Stimulated activated CD4-positive, alpha-beta T cell treated with anti-CD3 and anti-CD28 coated beads, TNF-alpha, amount 100 ng/mL, for 48 hours (primary cell): ENCODE data around the gene DUSP5.
"Not testable (repeated sequence)": the region's sequence is repeated elsewhere in the genome, so short reads cannot be mapped to it uniquely, and the experiment has no call there.

Experiments
- DNase-seq, 3 donors: peaks; one replicate each; pipeline ENCODE4 v3.0.0-alpha.2; 2020; ENCODE audit warnings: low read depth in 3 of 3

The DUSP5 gene

GRCh38 chr10:110516815-110517492 lies 19.2 kb downstream of the DUSP5 start:
- no peak for DNase-seq

GRCh38 chr10:110522365-110522988 lies 24.8 kb downstream of the DUSP5 start:
- DNase-seq, result no peak

DNA sequence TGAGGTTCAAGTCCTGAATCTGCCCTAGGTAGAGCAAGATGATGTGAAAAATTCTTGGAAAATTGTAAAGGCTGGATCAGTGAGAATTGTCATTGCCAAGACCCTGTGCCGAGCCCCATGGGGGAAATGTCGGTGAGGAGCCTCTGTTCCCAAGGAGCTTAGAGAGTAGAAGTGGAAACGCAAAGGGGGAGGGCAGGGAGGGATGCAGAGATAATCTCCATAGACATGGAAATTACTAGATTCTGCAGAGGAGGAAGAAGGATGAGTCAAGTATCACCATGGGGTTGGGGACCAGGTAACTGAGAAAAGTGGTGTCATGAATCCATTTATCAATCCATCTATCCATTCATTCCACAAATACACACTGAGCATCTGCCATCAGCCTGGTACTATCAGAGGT lies 26.0 kb downstream of the DUSP5 start:
- DNase-seq, result no peak

DNA sequence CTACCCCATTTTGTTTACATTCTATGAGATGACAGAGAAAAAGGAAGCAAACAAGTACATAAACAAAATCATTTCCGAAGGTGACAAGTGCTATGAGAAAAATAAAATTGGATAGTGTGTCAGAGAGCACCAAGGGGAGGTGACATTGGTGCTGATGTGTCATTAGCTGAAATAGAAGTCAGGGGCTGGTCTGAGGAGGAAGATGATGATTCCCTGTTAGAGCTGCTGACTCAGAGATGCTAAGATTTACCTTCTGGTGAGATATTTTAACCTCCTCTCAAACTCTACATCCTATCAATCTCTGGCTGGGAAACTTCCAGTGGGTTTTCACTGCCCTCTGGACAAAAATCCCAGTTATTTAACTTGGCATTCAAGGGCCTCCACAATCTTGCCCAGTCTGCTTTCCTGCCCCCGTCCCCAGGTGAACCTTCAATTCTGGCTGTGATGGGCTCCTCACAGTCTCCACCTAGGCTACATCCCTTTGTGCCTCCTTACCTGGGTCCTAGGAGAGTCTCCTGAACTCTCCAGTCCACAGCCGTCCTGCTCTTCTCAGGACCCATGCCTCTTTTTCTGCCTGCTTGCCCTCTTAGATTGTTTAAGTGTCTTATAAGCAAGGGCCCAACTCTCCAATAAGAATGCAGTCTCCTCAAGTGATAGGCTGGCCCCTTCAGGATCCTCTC lies 26.6 kb downstream of the DUSP5 start:
- DNase-seq, result no peak

GRCh38 chr10:110524859-110525232 lies 27.1 kb downstream of the DUSP5 start:
- DNase-seq, result no peak

GRCh38 chr10:110525349-110526260 lies 27.9 kb downstream of the DUSP5 start:
- DNase-seq, result no peak

DNA sequence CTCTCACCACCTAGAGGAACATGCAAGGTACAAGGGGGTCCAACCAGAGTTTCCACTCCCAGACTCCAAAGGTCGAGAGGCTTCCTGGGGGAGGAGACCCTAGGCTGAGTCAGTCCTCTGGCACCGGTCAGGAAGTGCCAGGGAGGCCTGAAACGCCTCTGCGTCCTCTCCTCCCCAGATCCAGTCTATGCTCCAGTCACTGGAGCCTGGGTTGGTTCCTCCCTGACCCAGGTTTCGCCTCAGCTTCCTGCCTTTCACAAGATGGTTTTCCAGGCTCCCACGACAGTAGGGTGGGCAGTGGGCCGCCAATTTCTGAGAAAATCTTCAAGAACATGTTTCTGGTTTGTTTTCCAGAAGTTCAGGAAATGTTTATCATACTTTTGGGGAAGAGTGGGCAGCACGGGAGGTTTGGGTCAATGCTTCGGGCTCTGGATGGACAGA lies 30.0 kb downstream of the DUSP5 start:
- DNase-seq, result no peak

GRCh38 chr10:110528224-110528996 lies 30.7 kb downstream of the DUSP5 start:
- no peak for DNase-seq

GRCh38 chr10:110528997-110529524 lies 31.4 kb downstream of the DUSP5 start:
- not testable (repeated sequence) for DNase-seq

DNA sequence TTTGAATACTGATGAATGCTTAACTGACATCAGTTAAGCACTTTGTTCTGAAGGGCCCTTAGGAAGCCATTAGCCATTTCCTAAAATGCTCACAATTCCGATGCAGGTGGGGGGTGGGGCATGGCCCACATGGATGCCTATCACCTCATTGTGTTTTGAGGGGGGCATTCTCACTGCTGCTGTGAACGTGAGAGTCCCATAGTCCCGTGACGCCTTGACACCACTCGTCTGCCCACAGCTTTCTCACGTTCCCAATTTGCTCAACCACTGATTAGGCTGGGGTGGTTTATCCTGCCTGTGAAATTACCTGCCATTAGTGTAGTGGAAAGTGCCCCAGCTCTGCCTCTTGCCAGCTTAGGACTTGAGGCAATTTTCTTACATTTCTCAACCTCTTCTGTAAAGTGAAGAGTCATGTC lies 31.9 kb downstream of the DUSP5 start:
- no peak for DNase-seq

- no peak for DNase-seq
Observed at GRCh38 chr10:110530131-110530831, 32.6 kb downstream of the DUSP5 start.

DNA sequence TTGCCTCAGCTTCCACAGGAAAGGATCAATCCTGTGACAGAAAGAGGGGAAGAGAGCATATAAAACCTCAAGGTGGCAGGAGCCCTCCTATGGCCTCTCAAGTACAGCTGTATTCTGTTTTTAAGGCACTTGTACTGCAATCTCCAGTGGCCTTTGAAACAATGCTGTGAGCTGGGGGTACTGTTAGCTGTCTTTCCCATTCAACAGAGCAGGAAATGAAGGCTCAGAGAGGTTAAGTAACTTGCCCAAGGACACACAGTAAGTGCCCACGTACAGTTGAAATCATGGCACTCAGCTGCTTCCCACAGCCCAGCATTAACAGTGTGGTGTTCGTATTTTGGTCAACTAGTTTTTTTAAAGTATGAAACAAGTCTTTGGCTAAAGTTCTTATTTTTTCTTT lies 34.0 kb downstream of the DUSP5 start:
- no peak for DNase-seq

GRCh38 chr10:110532628-110533027 lies 34.9 kb downstream of the DUSP5 start:
- not testable (repeated sequence) for DNase-seq

GRCh38 chr10:110533149-110533548 lies 35.4 kb downstream of the DUSP5 start:
- DNase-seq, result no peak

DNA sequence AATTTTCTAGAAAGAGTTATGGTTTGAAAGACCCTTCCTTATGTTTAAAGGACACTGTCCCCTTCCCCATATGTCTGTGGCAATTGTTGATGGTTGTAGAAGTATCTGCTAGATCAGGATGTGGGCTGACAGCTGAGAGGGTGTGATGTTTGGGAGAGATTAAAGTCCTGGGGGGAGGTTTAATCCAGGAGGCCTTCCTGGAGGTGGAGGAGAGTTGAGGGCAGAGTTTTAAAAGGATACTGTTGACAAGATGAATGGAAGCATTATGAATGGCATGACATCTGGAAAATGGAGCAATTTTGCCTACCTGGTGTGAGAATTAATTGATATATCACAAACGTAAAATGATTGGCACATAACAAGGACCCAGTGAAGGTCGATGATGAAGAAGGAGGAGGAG lies 36.9 kb downstream of the DUSP5 start:
- no peak for DNase-seq

DNA sequence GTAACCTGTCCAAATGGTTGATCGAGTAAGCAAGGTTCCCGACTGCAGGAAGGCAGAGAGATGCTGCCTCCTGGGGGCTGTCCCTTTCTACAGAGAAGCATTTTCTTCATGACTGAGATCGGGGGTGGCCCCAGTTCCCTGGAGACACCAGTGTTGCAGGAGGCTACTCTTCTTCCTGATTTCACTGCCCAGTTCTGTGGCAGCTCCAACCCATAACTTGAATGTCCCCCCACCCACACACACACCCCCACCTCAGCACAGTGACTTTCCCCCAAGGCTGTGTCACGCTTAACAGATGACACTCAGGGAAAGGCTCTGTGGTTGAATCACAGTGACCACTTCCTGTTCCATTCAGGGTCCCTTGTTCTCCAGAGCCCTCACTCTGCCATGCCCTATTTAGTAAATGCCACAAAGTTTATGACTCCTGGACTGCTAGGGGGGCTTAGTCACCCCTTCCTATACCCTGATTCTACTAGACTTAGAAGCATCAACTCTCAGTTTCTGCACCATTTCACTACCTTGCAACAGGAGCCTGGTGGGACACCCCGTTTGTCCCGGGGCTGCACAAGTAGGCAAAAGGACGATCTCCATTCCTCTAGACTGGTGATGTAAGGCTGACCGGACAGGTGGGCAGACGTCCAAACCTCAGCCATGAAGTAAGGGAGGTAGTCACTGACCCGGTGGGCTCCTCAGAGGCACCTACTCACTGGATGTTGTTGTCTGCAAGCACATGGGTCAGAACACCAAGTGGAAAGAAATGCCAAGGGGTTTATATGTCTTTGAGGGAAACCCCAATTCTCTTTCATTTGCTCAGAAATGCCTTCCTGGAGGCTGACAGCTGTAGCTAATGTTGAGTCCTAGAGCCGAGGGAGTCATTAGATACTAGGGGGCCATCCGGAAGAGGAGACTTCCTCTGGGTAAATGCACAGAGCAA lies 38.5 kb downstream of the DUSP5 start:
- DNase-seq, result peak; percentile 51 to 76 (median 73)

DNA sequence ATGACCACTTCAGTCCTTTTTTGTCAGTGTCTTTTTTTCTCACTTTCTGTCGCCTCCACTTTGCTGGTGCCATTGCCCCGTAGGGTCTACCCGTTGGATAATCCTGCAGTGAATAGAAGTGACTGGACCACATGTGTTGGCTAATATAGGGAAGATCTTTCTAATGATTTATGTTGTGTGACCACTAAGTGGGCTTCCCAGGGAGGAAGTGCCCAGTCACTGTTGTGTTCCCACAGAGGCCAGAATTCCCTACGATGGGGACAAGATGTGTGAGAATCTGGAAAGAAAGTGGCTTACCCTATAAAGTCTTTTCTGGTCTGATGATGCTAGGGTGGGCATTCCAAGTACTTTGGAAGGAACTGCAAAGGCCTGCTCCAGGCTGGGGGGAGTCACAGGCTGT lies 41.4 kb downstream of the DUSP5 start:
- no peak for DNase-seq

DNA sequence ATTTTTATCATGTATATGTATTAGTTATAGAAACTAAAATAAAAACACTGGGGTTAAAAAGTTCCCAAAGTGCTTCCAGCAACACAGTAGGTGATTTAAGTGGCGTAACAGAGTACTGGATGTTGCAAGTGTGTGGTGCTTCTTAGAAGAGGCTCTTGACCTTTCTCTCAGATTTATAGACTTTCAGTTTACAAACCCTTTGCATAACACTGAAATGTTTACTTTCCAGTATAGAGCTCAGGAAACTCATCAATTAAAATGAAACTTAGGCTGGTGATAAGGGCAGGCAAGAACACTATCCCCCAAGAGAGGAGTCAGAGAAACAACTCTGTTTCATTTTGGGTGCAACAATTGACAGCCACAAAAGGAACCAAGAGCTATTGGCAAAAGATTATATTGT lies 42.3 kb downstream of the DUSP5 start:
- no peak for DNase-seq

- no peak for DNase-seq
Observed at GRCh38 chr10:110544958-110545537, 47.3 kb downstream of the DUSP5 start.
